HG02763 (cell line): ENCODE results near the gene MYOZ3.

ENCODE experiments used
- ATAC-seq: cut with Tn5 transposase; IDR thresholded peaks from one replicate; pipeline ENCODE4 v1.9.1; 2021; ENCODE audit warnings: mild to moderate bottlenecking, moderate library complexity; ENCODE audit not compliant: unreplicated experiment

Gene MYOZ3

GRCh38 chr5:150641824-150642566 is 19.1 kb upstream of the MYOZ3 start:
- ATAC-seq, result no peak

GRCh38 chr5:150642567-150642927 is 18.5 kb upstream of the MYOZ3 start:
- ATAC-seq, result no peak

GRCh38 chr5:150642991-150643710 is 17.9 kb upstream of the MYOZ3 start:
- no peak for ATAC-seq

GRCh38 chr5:150644058-150644457 is 17.0 kb upstream of the MYOZ3 start:
- no peak for ATAC-seq

- no peak for ATAC-seq
These were observed 16.5 kb upstream of the MYOZ3 start for GRCh38 chr5:150644514-150644913.

- ATAC-seq, result no peak
These were observed 15.9 kb upstream of the MYOZ3 start for GRCh38 chr5:150645070-150645700.

- ATAC-seq, result no peak
These were observed 13.5 kb upstream of the MYOZ3 start for GRCh38 chr5:150647275-150648251.

GRCh38 chr5:150648294-150649107 is 12.6 kb upstream of the MYOZ3 start:
- ATAC-seq, result no peak

GRCh38 chr5:150649108-150650020 is 11.7 kb upstream of the MYOZ3 start:
- ATAC-seq, result no peak

- no peak for ATAC-seq
These were observed 10.7 kb upstream of the MYOZ3 start for GRCh38 chr5:150650021-150651006.

GRCh38 chr5:150651382-150651781 is 9.7 kb upstream of the MYOZ3 start:
- ATAC-seq, result no peak

- no peak for ATAC-seq
These were observed 9.0 kb upstream of the MYOZ3 start for GRCh38 chr5:150651924-150652671.

GRCh38 chr5:150653145-150653761 is 7.8 kb upstream of the MYOZ3 start:
- ATAC-seq, result no peak

GRCh38 chr5:150653762-150654556 is 7.1 kb upstream of the MYOZ3 start:
- ATAC-seq, result no peak

- ATAC-seq, result no peak
These were observed 5.8 kb upstream of the MYOZ3 start for GRCh38 chr5:150655221-150655620.
